ENCODE results near the gene AUTS2. TPM values are rescaled to one million over a fixed set of nuclear protein-coding genes. Genes with fewer than 3 reads are reported as not detected.

The AUTS2 gene
- polyA plus RNA-seq, 1 donor from 2014 or later: 97.3 TPM

DNA sequence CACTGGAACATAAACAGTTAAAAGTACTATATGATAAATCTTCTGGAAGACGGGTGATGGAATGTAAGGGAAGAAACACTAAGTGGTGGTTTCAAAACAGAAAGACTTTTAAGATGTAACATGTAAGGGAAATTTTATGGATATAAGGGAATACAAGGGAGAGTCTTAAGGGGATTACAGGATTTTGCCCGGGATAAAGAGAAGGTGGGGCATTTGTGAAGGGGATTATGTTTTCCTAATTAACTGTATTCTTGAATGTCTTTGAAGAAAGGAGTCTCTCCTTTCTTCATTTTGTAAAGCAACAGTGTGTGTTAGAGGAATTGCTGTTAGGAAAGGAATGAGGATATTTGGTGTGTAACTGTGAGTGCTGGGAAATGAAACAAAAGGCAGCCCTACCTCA lies 745.2 kb downstream of the AUTS2 start:
- TF ChIP-seq EZH2 (IDR thresholded peaks at IDR 0.05; ENCODE audit: borderline replicate concordance, insufficient read depth, low read length, poor library complexity, severe bottlenecking): no peak
- no peak for TF ChIP-seq TAF1 (IDR thresholded peaks at IDR 0.05; ENCODE audit: low read depth)
- TF ChIP-seq SMC3 (conservative IDR thresholded peaks at IDR 0.05; ENCODE audit: poor library complexity): no peak
- TF ChIP-seq MXI1 (conservative IDR thresholded peaks at IDR 0.05; ENCODE audit: poor library complexity, severe bottlenecking): no peak
- TF ChIP-seq RAD21 (conservative IDR thresholded peaks at IDR 0.05): no peak
- TF ChIP-seq, protein P1, sequence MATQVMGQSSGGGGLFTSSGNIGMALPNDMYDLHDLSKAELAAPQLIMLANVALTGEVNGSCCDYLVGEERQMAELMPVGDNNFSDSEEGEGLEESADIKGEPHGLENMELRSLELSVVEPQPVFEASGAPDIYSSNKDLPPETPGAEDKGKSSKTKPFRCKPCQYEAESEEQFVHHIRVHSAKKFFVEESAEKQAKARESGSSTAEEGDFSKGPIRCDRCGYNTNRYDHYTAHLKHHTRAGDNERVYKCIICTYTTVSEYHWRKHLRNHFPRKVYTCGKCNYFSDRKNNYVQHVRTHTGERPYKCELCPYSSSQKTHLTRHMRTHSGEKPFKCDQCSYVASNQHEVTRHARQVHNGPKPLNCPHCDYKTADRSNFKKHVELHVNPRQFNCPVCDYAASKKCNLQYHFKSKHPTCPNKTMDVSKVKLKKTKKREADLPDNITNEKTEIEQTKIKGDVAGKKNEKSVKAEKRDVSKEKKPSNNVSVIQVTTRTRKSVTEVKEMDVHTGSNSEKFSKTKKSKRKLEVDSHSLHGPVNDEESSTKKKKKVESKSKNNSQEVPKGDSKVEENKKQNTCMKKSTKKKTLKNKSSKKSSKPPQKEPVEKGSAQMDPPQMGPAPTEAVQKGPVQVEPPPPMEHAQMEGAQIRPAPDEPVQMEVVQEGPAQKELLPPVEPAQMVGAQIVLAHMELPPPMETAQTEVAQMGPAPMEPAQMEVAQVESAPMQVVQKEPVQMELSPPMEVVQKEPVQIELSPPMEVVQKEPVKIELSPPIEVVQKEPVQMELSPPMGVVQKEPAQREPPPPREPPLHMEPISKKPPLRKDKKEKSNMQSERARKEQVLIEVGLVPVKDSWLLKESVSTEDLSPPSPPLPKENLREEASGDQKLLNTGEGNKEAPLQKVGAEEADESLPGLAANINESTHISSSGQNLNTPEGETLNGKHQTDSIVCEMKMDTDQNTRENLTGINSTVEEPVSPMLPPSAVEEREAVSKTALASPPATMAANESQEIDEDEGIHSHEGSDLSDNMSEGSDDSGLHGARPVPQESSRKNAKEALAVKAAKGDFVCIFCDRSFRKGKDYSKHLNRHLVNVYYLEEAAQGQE (IDR thresholded peaks at IDR 0.05; ENCODE audit: borderline replicate concordance): no peak
- TF ChIP-seq POLR2AphosphoS5 (IDR thresholded peaks at IDR 0.05): no peak
- TF ChIP-seq EP300 (conservative IDR thresholded peaks at IDR 0.05; ENCODE audit: poor library complexity, severe bottlenecking): no peak
- TF ChIP-seq, protein P2, sequence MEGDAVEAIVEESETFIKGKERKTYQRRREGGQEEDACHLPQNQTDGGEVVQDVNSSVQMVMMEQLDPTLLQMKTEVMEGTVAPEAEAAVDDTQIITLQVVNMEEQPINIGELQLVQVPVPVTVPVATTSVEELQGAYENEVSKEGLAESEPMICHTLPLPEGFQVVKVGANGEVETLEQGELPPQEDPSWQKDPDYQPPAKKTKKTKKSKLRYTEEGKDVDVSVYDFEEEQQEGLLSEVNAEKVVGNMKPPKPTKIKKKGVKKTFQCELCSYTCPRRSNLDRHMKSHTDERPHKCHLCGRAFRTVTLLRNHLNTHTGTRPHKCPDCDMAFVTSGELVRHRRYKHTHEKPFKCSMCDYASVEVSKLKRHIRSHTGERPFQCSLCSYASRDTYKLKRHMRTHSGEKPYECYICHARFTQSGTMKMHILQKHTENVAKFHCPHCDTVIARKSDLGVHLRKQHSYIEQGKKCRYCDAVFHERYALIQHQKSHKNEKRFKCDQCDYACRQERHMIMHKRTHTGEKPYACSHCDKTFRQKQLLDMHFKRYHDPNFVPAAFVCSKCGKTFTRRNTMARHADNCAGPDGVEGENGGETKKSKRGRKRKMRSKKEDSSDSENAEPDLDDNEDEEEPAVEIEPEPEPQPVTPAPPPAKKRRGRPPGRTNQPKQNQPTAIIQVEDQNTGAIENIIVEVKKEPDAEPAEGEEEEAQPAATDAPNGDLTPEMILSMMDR (IDR thresholded peaks at IDR 0.05; ENCODE audit: poor library complexity, severe bottlenecking): no peak
- no peak overlapping the region for H3K4me2 ChIP-seq (ENCODE audit: low read length)
- H3K27me3 ChIP-seq (ENCODE audit: insufficient read depth, low read depth, low read length): no peaks in the 10 kb centered on the region
- no peaks in the 10 kb centered on the region for H3K9me3 ChIP-seq (ENCODE audit: low read length)
- H3K36me3 ChIP-seq (ENCODE audit: insufficient read depth, low read length): no peaks in the 10 kb centered on the region
- H3K4me3 ChIP-seq (ENCODE audit: low read length): no peak overlapping the region
- no peaks in the 10 kb centered on the region for H3K79me2 ChIP-seq (replicated peaks; ENCODE audit: insufficient read depth, low read length)
- no peak overlapping the region for H2AFZ ChIP-seq (ENCODE audit: low read depth, low read length)
- no peak overlapping the region for H3K27ac ChIP-seq (ENCODE audit: low read length)
- no peak overlapping the region for H3K9ac ChIP-seq (ENCODE audit: low read length)
- no peaks in the 10 kb centered on the region for H3F3A ChIP-seq (ENCODE audit: insufficient read depth, low read length, poor library complexity, severe bottlenecking)
- no peaks in the 10 kb centered on the region for H3K9me2 ChIP-seq (ENCODE audit: insufficient read depth, low read length)
- H4K20me1 ChIP-seq (ENCODE audit: insufficient read depth): no peaks in the 10 kb centered on the region

DNA sequence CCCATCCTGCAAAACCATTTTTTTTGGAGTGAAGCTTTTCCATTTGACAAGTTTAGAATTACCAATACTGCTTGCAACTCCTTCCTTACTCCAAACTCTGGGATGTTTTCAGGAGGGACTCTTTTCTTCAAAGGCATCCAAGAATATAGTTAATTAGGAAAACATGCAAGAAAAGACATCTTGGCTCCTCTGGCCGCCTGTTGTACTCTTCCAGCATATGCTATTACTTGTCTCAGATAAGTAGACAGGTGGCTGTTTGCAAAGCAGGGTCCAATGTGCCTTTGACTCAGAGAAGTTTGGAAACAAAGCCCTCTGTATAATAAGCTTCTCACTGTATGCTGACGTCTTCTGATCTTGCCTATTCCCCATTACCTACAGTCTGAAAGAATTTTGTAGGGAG lies 746.5 kb downstream of the AUTS2 start:
- no peaks in the 10 kb centered on the region for H3K9me2 ChIP-seq (ENCODE audit: insufficient read depth, low read length)
- H3K4me2 ChIP-seq (ENCODE audit: low read length): no peak overlapping the region
- no peaks in the 10 kb centered on the region for H3K79me2 ChIP-seq (replicated peaks; ENCODE audit: insufficient read depth, low read length)
- no peak overlapping the region for H3K4me3 ChIP-seq (ENCODE audit: low read length)
- no peaks in the 10 kb centered on the region for H3K27me3 ChIP-seq (ENCODE audit: insufficient read depth, low read depth, low read length)
- TF ChIP-seq, protein P2 (IDR thresholded peaks at IDR 0.05; ENCODE audit: poor library complexity, severe bottlenecking): no peak
- TF ChIP-seq POLR2AphosphoS5 (IDR thresholded peaks at IDR 0.05) (no peak), MXI1 (conservative IDR thresholded peaks at IDR 0.05; ENCODE audit: poor library complexity, severe bottlenecking) (no peak), EZH2 (IDR thresholded peaks at IDR 0.05; ENCODE audit: borderline replicate concordance, insufficient read depth, low read length, poor library complexity, severe bottlenecking) (no peak)
- no peaks in the 10 kb centered on the region for H4K20me1 ChIP-seq (ENCODE audit: insufficient read depth)
- no peaks in the 10 kb centered on the region for H3K9me3 ChIP-seq (ENCODE audit: low read length)
- no peak overlapping the region for H3K9ac ChIP-seq (ENCODE audit: low read length)
- H3K36me3 ChIP-seq (ENCODE audit: insufficient read depth, low read length): no peaks in the 10 kb centered on the region
- H3F3A ChIP-seq (ENCODE audit: insufficient read depth, low read length, poor library complexity, severe bottlenecking): no peaks in the 10 kb centered on the region
- H2AFZ ChIP-seq (ENCODE audit: low read depth, low read length): no peak overlapping the region
- H3K27ac ChIP-seq (ENCODE audit: low read length): no peak overlapping the region
